Measurements from ENCODE around the gene OTOGL.

Gene OTOGL

DNA sequence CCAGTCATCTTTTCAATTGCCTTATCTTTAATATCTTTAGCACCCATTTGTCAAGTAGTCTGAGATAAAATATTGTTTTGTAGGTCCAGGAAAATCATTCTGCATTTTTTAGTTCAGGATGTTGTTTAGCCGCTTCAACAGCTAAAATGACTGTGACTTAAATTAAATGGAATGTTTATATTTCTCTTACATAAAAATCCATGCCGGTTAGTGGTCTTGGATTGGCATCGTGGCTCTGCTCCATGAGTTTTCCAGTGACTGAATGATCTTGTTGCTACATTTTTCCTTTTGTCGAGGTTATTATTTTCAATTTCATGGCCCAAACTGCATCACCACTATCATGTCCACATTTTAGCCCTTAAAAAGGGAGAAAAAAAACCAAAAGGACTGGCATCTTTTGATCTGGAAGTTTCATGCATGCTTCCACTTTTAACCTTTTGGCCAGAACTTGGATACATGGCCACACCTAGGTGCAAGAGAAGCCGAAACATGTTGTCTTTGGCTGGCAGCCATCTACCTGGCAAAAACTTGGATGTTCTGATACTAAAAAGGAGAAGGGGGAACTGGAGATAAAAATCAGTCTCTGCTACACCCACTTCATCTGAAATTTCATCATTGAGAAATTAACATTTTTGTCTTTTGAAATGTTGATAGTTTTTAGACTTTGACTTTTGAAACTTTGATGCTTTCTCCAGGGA is 142.4 kb downstream of the OTOGL start:
- Histone ChIP-seq H3K9me3 (ENCODE audit: control insufficient read depth, insufficient read depth, low read depth, low read length) (no peaks in the 10 kb centered on the region; the same call in 1 of the 2 replicates), H3K4me3 (ENCODE audit: low read depth, low read length) (no peak overlapping the region), H3K4me1 (ENCODE audit: control insufficient read depth, insufficient read depth, low read length) (no peaks in the 10 kb centered on the region), H3K27ac (ENCODE audit: extremely low read depth, low read depth, low read length) (no peak overlapping the region), H3K36me3 (ENCODE audit: control insufficient read depth in 2 of 2, insufficient read depth in 1 of 2, low read length in 2 of 2) (no peaks in the 10 kb centered on the region)
- ChIA-PET CTCF (interaction anchor here (0.6 to 1.5 kb wide), 4 partner anchors 38 to 1386 kb away, joined by 3 to 11 read pairs (median 4); no protein-coding TSS in a partner anchor), POLR2A (no interaction called here)
- TF ChIP-seq ZBTB1 (tag by site-specific recombination; IDR thresholded peaks at IDR 0.05) (no peak), ZNF366 (tag by site-specific recombination; conservative IDR thresholded peaks at IDR 0.05) (no peak), ZNF404 (tag by site-specific recombination; IDR thresholded peaks at IDR 0.05) (no peak), OVOL3 (tag by site-specific recombination; IDR thresholded peaks at IDR 0.05) (no peak), ZNF394 (tag by site-specific recombination; IDR thresholded peaks at IDR 0.05; ENCODE audit: borderline replicate concordance) (no peak), ZNF76 (tag by site-specific recombination; IDR thresholded peaks at IDR 0.05; ENCODE audit: borderline replicate concordance, low read depth) (no peak), ZNF521 (tag by site-specific recombination; IDR thresholded peaks at IDR 0.05) (no peak), ZNF350 (tag by site-specific recombination; IDR thresholded peaks at IDR 0.05) (no peak), ZNF302 (tag by site-specific recombination; IDR thresholded peaks at IDR 0.05; ENCODE audit: low read depth) (no peak), ZNF510 (tag by site-specific recombination; IDR thresholded peaks at IDR 0.05; ENCODE audit: insufficient replicate concordance) (no peak), ZNF311 (tag by site-specific recombination; IDR thresholded peaks at IDR 0.05; ENCODE audit: borderline replicate concordance) (no peak), ZNF23 (tag by site-specific recombination; IDR thresholded peaks at IDR 0.05; ENCODE audit: borderline replicate concordance) (no peak), ZSCAN23 (tag by site-specific recombination; IDR thresholded peaks at IDR 0.05) (no peak), ZBTB20 (tag by site-specific recombination; IDR thresholded peaks at IDR 0.05) (no peak), KLF9 (tag by site-specific recombination; IDR thresholded peaks at IDR 0.05; ENCODE audit: low read depth) (no peak), ZNF677 (tag by site-specific recombination; IDR thresholded peaks at IDR 0.05) (no peak)
- TF ChIP-seq, protein P1, sequence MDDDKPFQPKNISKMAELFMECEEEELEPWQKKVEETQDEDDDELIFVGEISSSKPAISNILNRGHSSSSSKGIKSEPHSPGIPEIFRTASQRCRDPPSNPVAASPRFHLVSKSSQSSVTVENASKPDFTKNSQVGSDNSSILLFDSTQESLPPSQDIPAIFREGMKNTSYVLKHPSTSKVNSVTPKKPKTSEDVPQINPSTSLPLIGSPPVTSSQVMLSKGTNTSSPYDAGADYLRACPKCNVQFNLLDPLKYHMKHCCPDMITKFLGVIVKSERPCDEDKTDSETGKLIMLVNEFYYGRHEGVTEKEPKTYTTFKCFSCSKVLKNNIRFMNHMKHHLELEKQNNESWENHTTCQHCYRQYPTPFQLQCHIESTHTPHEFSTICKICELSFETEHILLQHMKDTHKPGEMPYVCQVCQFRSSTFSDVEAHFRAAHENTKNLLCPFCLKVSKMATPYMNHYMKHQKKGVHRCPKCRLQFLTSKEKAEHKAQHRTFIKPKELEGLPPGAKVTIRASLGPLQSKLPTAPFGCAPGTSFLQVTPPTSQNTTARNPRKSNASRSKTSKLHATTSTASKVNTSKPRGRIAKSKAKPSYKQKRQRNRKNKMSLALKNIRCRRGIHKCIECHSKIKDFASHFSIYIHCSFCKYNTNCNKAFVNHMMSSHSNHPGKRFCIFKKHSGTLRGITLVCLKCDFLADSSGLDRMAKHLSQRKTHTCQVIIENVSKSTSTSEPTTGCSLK (tag by site-specific recombination; IDR thresholded peaks at IDR 0.05) = no peak
- TF ChIP-seq, protein P2, sequence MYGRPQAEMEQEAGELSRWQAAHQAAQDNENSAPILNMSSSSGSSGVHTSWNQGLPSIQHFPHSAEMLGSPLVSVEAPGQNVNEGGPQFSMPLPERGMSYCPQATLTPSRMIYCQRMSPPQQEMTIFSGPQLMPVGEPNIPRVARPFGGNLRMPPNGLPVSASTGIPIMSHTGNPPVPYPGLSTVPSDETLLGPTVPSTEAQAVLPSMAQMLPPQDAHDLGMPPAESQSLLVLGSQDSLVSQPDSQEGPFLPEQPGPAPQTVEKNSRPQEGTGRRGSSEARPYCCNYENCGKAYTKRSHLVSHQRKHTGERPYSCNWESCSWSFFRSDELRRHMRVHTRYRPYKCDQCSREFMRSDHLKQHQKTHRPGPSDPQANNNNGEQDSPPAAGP (tag by site-specific recombination; IDR thresholded peaks at IDR 0.05) = no peak
- TF ChIP-seq, protein P3, sequence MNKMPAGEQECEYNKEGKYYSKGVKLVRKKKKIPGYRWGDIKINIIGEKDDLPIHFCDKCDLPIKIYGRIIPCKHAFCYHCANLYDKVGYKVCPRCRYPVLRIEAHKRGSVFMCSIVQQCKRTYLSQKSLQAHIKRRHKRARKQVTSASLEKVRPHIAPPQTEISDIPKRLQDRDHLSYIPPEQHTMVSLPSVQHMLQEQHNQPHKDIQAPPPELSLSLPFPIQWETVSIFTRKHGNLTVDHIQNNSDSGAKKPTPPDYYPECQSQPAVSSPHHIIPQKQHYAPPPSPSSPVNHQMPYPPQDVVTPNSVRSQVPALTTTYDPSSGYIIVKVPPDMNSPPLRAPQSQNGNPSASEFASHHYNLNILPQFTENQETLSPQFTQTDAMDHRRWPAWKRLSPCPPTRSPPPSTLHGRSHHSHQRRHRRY (tag by site-specific recombination; IDR thresholded peaks at IDR 0.05) = no peak
- TF ChIP-seq, protein P4, sequence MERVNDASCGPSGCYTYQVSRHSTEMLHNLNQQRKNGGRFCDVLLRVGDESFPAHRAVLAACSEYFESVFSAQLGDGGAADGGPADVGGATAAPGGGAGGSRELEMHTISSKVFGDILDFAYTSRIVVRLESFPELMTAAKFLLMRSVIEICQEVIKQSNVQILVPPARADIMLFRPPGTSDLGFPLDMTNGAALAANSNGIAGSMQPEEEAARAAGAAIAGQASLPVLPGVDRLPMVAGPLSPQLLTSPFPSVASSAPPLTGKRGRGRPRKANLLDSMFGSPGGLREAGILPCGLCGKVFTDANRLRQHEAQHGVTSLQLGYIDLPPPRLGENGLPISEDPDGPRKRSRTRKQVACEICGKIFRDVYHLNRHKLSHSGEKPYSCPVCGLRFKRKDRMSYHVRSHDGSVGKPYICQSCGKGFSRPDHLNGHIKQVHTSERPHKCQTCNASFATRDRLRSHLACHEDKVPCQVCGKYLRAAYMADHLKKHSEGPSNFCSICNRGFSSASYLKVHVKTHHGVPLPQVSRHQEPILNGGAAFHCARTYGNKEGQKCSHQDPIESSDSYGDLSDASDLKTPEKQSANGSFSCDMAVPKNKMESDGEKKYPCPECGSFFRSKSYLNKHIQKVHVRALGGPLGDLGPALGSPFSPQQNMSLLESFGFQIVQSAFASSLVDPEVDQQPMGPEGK (tag by site-specific recombination; IDR thresholded peaks at IDR 0.05) = no peak
